ENCODE results near the gene CANT1.

DNA sequence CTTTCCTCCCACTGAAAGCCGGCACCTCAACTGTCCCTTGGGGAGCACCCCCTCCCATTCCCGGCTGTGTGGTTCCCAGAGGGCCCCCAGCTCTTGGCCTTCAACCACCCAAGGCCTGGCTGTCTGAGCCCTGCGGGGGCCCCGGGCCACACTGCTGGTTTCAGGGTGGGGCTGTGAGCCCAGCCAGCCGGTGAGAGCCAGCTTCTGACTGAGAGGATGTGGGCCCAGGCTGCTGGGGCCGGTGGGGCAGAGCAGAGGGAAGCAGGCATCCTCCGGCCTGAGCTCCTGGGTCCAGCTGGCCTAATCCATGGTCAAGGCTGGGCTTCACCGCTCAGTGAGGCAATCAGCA lies 29.0 kb downstream of the CANT1 start:
- TF ChIP-seq RBBP5 (IDR thresholded peaks at IDR 0.05; ENCODE audit: borderline replicate concordance, insufficient read depth, low read length, poor library complexity, severe bottlenecking) (no peak), FIP1L1 (IDR thresholded peaks at IDR 0.05; ENCODE audit: low read depth, low read length, poor library complexity, severe bottlenecking) (no peak), JUNB (CRISPR knock-in tag; conservative IDR thresholded peaks at IDR 0.05) (no peak), NR2C1 (IDR thresholded peaks at IDR 0.05) (no peak), NR2C1 (tag; IDR thresholded peaks at IDR 0.05) (no peak), ZNF263 (CRISPR knock-in tag; IDR thresholded peaks at IDR 0.05; ENCODE audit: borderline replicate concordance) (no peak), POLR2A (conservative IDR thresholded peaks at IDR 0.05) (no peak), TCF7L2 (IDR thresholded peaks at IDR 0.05; ENCODE audit: low read depth, low read length) (no peak)
- TF ChIP-seq, protein P1, sequence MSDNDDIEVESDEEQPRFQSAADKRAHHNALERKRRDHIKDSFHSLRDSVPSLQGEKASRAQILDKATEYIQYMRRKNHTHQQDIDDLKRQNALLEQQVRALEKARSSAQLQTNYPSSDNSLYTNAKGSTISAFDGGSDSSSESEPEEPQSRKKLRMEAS (CRISPR knock-in tag; IDR thresholded peaks at IDR 0.05) = no peak
- TF ChIP-seq, protein P2, sequence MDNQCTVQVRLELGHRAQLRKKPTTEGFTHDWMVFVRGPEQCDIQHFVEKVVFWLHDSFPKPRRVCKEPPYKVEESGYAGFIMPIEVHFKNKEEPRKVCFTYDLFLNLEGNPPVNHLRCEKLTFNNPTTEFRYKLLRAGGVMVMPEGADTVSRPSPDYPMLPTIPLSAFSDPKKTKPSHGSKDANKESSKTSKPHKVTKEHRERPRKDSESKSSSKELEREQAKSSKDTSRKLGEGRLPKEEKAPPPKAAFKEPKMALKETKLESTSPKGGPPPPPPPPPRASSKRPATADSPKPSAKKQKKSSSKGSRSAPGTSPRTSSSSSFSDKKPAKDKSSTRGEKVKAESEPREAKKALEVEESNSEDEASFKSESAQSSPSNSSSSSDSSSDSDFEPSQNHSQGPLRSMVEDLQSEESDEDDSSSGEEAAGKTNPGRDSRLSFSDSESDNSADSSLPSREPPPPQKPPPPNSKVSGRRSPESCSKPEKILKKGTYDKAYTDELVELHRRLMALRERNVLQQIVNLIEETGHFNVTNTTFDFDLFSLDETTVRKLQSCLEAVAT (IDR thresholded peaks at IDR 0.05) = no peak
- TF ChIP-seq, protein P3, sequence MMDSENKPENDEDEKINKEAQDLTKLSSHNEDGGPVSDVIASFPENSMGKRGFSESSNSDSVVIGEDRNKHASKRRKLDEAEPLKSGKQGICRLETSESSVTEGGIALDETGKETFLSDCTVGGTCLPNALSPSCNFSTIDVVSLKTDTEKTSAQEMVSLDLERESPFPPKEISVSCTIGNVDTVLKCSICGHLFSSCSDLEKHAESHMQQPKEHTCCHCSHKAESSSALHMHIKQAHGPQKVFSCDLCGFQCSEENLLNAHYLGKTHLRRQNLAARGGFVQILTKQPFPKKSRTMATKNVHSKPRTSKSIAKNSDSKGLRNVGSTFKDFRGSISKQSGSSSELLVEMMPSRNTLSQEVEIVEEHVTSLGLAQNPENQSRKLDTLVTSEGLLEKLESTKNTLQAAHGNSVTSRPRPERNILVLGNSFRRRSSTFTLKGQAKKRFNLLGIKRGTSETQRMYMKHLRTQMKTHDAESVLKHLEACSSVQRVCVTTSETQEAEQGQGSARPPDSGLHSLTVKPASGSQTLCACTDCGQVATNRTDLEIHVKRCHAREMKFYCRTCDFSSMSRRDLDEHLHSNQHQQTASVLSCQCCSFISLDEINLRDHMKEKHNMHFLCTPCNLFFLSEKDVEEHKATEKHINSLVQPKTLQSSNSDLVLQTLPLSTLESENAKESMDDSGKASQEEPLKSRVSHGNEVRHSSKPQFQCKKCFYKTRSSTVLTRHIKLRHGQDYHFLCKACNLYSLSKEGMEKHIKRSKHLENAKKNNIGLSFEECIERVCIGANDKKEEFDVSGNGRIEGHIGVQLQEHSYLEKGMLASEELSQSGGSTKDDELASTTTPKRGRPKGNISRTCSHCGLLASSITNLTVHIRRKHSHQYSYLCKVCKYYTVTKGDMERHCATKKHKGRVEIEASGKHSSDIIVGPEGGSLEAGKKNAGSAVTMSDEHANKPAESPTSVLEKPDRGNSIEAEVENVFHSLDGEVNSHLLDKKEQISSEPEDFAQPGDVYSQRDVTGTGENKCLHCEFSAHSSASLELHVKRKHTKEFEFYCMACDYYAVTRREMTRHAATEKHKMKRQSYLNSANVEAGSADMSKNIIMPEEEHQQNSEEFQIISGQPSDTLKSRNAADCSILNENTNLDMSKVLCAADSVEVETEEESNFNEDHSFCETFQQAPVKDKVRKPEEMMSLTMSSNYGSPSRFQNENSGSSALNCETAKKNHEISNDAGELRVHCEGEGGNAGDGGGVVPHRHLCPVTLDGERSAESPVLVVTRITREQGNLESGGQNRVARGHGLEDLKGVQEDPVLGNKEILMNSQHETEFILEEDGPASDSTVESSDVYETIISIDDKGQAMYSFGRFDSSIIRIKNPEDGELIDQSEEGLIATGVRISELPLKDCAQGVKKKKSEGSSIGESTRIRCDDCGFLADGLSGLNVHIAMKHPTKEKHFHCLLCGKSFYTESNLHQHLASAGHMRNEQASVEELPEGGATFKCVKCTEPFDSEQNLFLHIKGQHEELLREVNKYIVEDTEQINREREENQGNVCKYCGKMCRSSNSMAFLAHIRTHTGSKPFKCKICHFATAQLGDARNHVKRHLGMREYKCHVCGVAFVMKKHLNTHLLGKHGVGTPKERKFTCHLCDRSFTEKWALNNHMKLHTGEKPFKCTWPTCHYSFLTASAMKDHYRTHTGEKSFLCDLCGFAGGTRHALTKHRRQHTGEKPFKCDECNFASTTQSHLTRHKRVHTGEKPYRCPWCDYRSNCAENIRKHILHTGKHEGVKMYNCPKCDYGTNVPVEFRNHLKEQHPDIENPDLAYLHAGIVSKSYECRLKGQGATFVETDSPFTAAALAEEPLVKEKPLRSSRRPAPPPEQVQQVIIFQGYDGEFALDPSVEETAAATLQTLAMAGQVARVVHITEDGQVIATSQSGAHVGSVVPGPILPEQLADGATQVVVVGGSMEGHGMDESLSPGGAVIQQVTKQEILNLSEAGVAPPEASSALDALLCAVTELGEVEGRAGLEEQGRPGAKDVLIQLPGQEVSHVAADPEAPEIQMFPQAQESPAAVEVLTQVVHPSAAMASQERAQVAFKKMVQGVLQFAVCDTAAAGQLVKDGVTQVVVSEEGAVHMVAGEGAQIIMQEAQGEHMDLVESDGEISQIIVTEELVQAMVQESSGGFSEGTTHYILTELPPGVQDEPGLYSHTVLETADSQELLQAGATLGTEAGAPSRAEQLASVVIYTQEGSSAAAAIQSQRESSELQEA (IDR thresholded peaks at IDR 0.05; ENCODE audit: low read depth) = no peak
- TF ChIP-seq, protein P4, sequence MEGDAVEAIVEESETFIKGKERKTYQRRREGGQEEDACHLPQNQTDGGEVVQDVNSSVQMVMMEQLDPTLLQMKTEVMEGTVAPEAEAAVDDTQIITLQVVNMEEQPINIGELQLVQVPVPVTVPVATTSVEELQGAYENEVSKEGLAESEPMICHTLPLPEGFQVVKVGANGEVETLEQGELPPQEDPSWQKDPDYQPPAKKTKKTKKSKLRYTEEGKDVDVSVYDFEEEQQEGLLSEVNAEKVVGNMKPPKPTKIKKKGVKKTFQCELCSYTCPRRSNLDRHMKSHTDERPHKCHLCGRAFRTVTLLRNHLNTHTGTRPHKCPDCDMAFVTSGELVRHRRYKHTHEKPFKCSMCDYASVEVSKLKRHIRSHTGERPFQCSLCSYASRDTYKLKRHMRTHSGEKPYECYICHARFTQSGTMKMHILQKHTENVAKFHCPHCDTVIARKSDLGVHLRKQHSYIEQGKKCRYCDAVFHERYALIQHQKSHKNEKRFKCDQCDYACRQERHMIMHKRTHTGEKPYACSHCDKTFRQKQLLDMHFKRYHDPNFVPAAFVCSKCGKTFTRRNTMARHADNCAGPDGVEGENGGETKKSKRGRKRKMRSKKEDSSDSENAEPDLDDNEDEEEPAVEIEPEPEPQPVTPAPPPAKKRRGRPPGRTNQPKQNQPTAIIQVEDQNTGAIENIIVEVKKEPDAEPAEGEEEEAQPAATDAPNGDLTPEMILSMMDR (IDR thresholded peaks at IDR 0.05 in 2 of 3, conservative IDR thresholded peaks at IDR 0.05 in 1 of 3; ENCODE audit: insufficient read depth in 2 of 3, low read depth in 1 of 3, low read length in 3 of 3) = no peak
